Stomach (tissue), 4 donors: ENCODE results near the gene OTOG.

Experiments used
- CTCF ChIP-seq, 7 experiments: fragments of 450-650 bp in 4 of 7; fragments of 200-600 bp in 3 of 7; sonication (generic) in 3 of 7; IDR thresholded peaks; one replicate each; pipeline ENCODE4 v1.5.1; 2016 to 2019; ENCODE audit warnings: antibody characterized with exemption in 7 of 7, control low read depth in 2 of 7, mild to moderate bottlenecking in 1 of 7
- EP300 ChIP-seq: sonication (generic); formaldehyde crosslinking; IDR thresholded peaks from one replicate; pipeline ENCODE4 v1.6.1; 2017; ENCODE audit warnings: antibody characterized with exemption
- POLR2A ChIP-seq, 4 donors: fragments of 450-650 bp; IDR thresholded peaks; one replicate each; pipeline ENCODE4 v1.6.1; 2016; ENCODE audit warnings: antibody characterized with exemption in 4 of 4, control low read depth in 2 of 4, mild to moderate bottlenecking in 1 of 4, moderate library complexity in 1 of 4
- POLR2AphosphoS5 ChIP-seq, 3 donors: sonication (generic); formaldehyde crosslinking; IDR thresholded peaks; one replicate each; pipeline ENCODE4 v1.6.1; 2016; ENCODE audit warnings: antibody characterized with exemption in 3 of 3

- TF ChIP-seq EP300 (no peak), CTCF (IDR thresholded peaks at IDR 0.05) (no peak), POLR2A (IDR thresholded peaks at IDR 0.05) (no peak), POLR2AphosphoS5 (IDR thresholded peaks at IDR 0.05) (no peak)
Measured at GRCh38 chr11:17695454-17696441, 148.7 kb downstream of the OTOG start.
